Uterus (tissue), 2 donors: Measurements from ENCODE around the gene TMEM127.

Experiments used
- CTCF ChIP-seq, 4 experiments: fragments of 200-600 bp in 2 of 4; fragments of 450-650 bp in 2 of 4; sonication (generic) in 2 of 4; IDR thresholded peaks; one replicate each; pipeline ENCODE4 v1.5.1; 2016 to 2019; ENCODE audit warnings: antibody characterized with exemption in 4 of 4, mild to moderate bottlenecking in 2 of 4, moderate library complexity in 1 of 4
- POLR2A ChIP-seq, 2 donors: fragments of 450-650 bp; IDR thresholded peaks; one replicate each; pipeline ENCODE4 v1.6.1; 2016; ENCODE audit warnings: antibody characterized with exemption in 2 of 2, mild to moderate bottlenecking in 1 of 2, moderate library complexity in 1 of 2

GRCh38 chr2:96252526-96252925 lies 13.3 kb downstream of the TMEM127 start:
- no peak for TF ChIP-seq CTCF (IDR thresholded peaks at IDR 0.05)
- TF ChIP-seq POLR2A (IDR thresholded peaks at IDR 0.05), result no peak
